Breast epithelium (tissue), 3 donors: ENCODE measurements around the gene DOCK11.

Experiments used
- POLR2AphosphoS5 ChIP-seq, 3 donors: sonication (generic); formaldehyde crosslinking; IDR thresholded peaks; one replicate each; pipeline ENCODE4 v1.6.1; 2017; ENCODE audit warnings: antibody characterized with exemption in 3 of 3
- TF ChIP-seq, protein P1 (sequence below), 3 donors: fragments of 450-650 bp; IDR thresholded peaks; one replicate each; pipeline ENCODE4 v1.5.1; 2016 to 2017; ENCODE audit warnings: antibody characterized with exemption in 3 of 3, mild to moderate bottlenecking in 3 of 3, moderate library complexity in 3 of 3

DNA sequence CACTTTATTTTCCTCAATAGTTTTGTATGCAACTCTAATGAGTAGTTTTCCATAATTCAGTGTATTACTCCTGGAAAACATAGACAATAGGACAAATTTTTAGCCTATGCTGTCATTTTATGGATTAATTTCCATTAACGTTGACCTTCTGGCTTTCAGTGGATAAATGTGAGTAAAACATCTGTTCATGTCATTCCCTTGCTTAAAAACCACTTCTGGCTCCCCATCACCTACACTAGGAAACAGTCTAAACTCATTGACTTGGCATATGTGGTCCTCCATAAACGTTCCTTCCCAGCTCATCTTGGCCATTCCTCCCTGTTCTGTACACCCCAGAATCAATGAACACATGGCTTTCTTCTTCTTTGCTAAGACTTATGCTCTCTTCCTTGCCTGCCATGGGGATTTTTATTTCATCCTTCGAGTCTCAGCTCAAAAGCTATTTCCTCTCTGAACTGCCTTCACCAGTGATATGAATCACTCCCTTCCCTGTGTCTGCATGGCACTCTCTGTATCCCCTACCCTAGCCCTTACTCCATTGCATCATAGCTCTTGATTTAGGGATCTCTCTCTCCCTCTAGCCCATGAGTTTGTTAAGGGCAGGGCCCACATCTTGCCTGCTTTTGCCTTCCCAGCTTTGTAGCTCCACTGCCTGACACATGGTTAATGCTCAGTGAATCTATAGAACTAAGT lies 34.8 kb downstream of the DOCK11 start:
- TF ChIP-seq, protein P1, sequence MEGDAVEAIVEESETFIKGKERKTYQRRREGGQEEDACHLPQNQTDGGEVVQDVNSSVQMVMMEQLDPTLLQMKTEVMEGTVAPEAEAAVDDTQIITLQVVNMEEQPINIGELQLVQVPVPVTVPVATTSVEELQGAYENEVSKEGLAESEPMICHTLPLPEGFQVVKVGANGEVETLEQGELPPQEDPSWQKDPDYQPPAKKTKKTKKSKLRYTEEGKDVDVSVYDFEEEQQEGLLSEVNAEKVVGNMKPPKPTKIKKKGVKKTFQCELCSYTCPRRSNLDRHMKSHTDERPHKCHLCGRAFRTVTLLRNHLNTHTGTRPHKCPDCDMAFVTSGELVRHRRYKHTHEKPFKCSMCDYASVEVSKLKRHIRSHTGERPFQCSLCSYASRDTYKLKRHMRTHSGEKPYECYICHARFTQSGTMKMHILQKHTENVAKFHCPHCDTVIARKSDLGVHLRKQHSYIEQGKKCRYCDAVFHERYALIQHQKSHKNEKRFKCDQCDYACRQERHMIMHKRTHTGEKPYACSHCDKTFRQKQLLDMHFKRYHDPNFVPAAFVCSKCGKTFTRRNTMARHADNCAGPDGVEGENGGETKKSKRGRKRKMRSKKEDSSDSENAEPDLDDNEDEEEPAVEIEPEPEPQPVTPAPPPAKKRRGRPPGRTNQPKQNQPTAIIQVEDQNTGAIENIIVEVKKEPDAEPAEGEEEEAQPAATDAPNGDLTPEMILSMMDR (IDR thresholded peaks at IDR 0.05) = no peak
- no peak for TF ChIP-seq POLR2AphosphoS5 (IDR thresholded peaks at IDR 0.05)
